Kasumi-1 (cell line): ENCODE measurements around the gene CHD1L.
A peak's percentile ranks its signal among the peaks of the same experiment; 100 is the strongest.
"Not testable (repeated sequence)": the region's sequence is repeated elsewhere in the genome, so short reads cannot be mapped to it uniquely, and the experiment has no call there.

Experiments used
- DNase-seq, 2 experiments: peaks; one replicate each; lab custom pipeline; 2025; lab: John Stamatoyannopoulos, UW

The CHD1L gene

GRCh38 chr1:147233903-147234302 lies 8.6 kb upstream of the CHD1L start:
- DNase-seq: not testable (repeated sequence)

GRCh38 chr1:147235822-147236221 lies 6.7 kb upstream of the CHD1L start:
- DNase-seq: no peak

GRCh38 chr1:147236448-147236847 lies 6.0 kb upstream of the CHD1L start:
- no peak for DNase-seq

GRCh38 chr1:147236959-147237791 lies 5.3 kb upstream of the CHD1L start:
- DNase-seq: no peak

GRCh38 chr1:147238053-147238902 lies 4.2 kb upstream of the CHD1L start:
- no peak for DNase-seq

GRCh38 chr1:147238925-147239820 lies 3.3 kb upstream of the CHD1L start:
- no peak for DNase-seq

GRCh38 chr1:147240131-147240721 lies 2.3 kb upstream of the CHD1L start:
- not testable (repeated sequence) for DNase-seq

GRCh38 chr1:147241934-147242448 lies 493 bp upstream of the CHD1L start:
- no peak for DNase-seq

GRCh38 chr1:147243228-147243685 lies 773 bp downstream of the CHD1L start:
- peak; percentile 33 to 52 for DNase-seq

GRCh38 chr1:147243841-147244240 lies 1.4 kb downstream of the CHD1L start:
- DNase-seq: peak; percentile 30 to 52

GRCh38 chr1:147245129-147245528 lies 2.6 kb downstream of the CHD1L start:
- DNase-seq: no peak

GRCh38 chr1:147245586-147246021 lies 3.1 kb downstream of the CHD1L start:
- peak in 1 of 2 experiments; percentile 8 for DNase-seq

- DNase-seq: no peak
Observed at GRCh38 chr1:147246044-147246690, 3.7 kb downstream of the CHD1L start.

- DNase-seq: peak; percentile 29 to 43
Observed at GRCh38 chr1:147246910-147247655, 4.6 kb downstream of the CHD1L start.

GRCh38 chr1:147247656-147248238 lies 5.3 kb downstream of the CHD1L start:
- no peak for DNase-seq

- no peak for DNase-seq
Observed at GRCh38 chr1:147252540-147252939, 10.1 kb downstream of the CHD1L start.

GRCh38 chr1:147260956-147261355 lies 18.5 kb downstream of the CHD1L start:
- DNase-seq: no peak

GRCh38 chr1:147264158-147264768 lies 21.8 kb downstream of the CHD1L start:
- no peak for DNase-seq

- no peak for DNase-seq
Observed at GRCh38 chr1:147266381-147266780, 23.9 kb downstream of the CHD1L start.
